ENCODE measurements around the gene E4F1. TPM values are rescaled to one million over a fixed set of nuclear protein-coding genes. Genes with fewer than 3 reads are reported as not detected.

Gene E4F1
- total RNA-seq, 4 donors from 2014 or later: 30.6 to 60.6 (median 45.2) TPM

- Histone ChIP-seq H3K4me3 (no peak overlapping the region), H3K4me1 (peaks cover 0 to 28% (median 22%) of the 10 kb centered on the region in 4 donors), H3K36me3 (peaks cover 6 to 78% (median 30%) of the 10 kb centered on the region in 3 donors), H3K27ac (no peak overlapping the region), H3K27me3 (peaks cover 0 to 17% of the 10 kb centered on the region in 2 donors), H3K9me3 (no peaks in the 10 kb centered on the region)
- TF ChIP-seq POLR2A (IDR thresholded peaks at IDR 0.05) (no peak), CTCF (IDR thresholded peaks at IDR 0.05) (no peak), EP300 (IDR thresholded peaks at IDR 0.05) (no peak)
- WGBS, 2 donors: 92 to 94% methylated on average over 40 to 46 of the region's 51 CpGs
- no peak for DNase-seq (ENCODE audit: low spot score in 2 of 2)
Observed at GRCh38 chr16:2233872-2234812, 10.8 kb downstream of the E4F1 start.

- H3K36me3 ChIP-seq: peaks cover 6 to 78% (median 24%) of the 10 kb centered on the region in 3 donors
- H3K27me3 ChIP-seq: peaks cover 0 to 17% of the 10 kb centered on the region in 2 donors
- 92 to 100% methylated on average over 2 to 8 of the region's 18 CpGs for whole genome bisulfite sequencing, 2 donors
- no peaks in the 10 kb centered on the region for H3K9me3 ChIP-seq
- TF ChIP-seq EP300 (IDR thresholded peaks at IDR 0.05) (no peak), POLR2A (IDR thresholded peaks at IDR 0.05) (no peak), CTCF (IDR thresholded peaks at IDR 0.05) (no peak)
- no peak for DNase-seq (ENCODE audit: low spot score in 2 of 2)
- no peak overlapping the region for H3K4me3 ChIP-seq
- no peak overlapping the region for H3K27ac ChIP-seq
- H3K4me1 ChIP-seq: peaks cover 0 to 28% (median 22%) of the 10 kb centered on the region in 4 donors
Observed at GRCh38 chr16:2234813-2235170, 11.4 kb downstream of the E4F1 start.

GRCh38 chr16:2235234-2235651 is 11.9 kb downstream of the E4F1 start:
- DNase-seq (ENCODE audit: low spot score in 2 of 2): no peak
- no peak overlapping the region for H3K27ac ChIP-seq
- 85 to 91% methylated on average over 23 to 24 of the region's 28 CpGs for WGBS, 2 donors
- no peaks in the 10 kb centered on the region for H3K9me3 ChIP-seq
- H3K4me3 ChIP-seq: no peak overlapping the region
- peaks cover 6 to 76% (median 22%) of the 10 kb centered on the region in 3 donors for H3K36me3 ChIP-seq
- H3K4me1 ChIP-seq: peaks cover 0 to 28% (median 22%) of the 10 kb centered on the region in 4 donors
- TF ChIP-seq POLR2A (IDR thresholded peaks at IDR 0.05) (no peak), EP300 (IDR thresholded peaks at IDR 0.05) (no peak)
- H3K27me3 ChIP-seq: peaks cover 0 to 17% of the 10 kb centered on the region in 2 donors

GRCh38 chr16:2235695-2236336 is 12.4 kb downstream of the E4F1 start:
- 74% methylated on average over 10 of the region's 19 CpGs; no CpG with 5 or more reads in 1 of the 2 donors for WGBS, 2 donors
- no peak for TF ChIP-seq POLR2A (IDR thresholded peaks at IDR 0.05)
- TF ChIP-seq CTCF (IDR thresholded peaks at IDR 0.05): no peak
- no peak for TF ChIP-seq EP300 (IDR thresholded peaks at IDR 0.05)
- Histone ChIP-seq H3K4me1 (peaks cover 0 to 28% (median 22%) of the 10 kb centered on the region in 4 donors), H3K36me3 (peaks cover 6 to 76% (median 22%) of the 10 kb centered on the region in 3 donors), H3K27me3 (peaks cover 0 to 17% of the 10 kb centered on the region in 2 donors), H3K9me3 (no peaks in the 10 kb centered on the region), H3K27ac (peak overlapping the region in 2 of 4 donors; percentile 40 to 48), H3K4me3 (no peak overlapping the region)
- DNase-seq (ENCODE audit: low spot score in 2 of 2): no peak

GRCh38 chr16:2236337-2237101 is 13.1 kb downstream of the E4F1 start, which contains the start of gene DNASE1L2:
Gene DNASE1L2 (plus strand): TSS chr16:2236444. CDS start chr16:2236817, 373 bp downstream.
- Histone ChIP-seq H3K36me3 (peaks cover 6 to 76% (median 21%) of the 10 kb centered on the region in 3 donors), H3K4me1 (peaks cover 0 to 28% (median 22%) of the 10 kb centered on the region in 4 donors), H3K27ac (peak within 1 kb of the TSS in 2 of 4 donors; percentile 40 to 48), H3K4me3 (peak within 1 kb of the TSS in 2 of 4 donors; percentile 0 to 35), H3K27me3 (peaks cover 0 to 17% of the 10 kb centered on the region in 2 donors), H3K9me3 (no peaks in the 10 kb centered on the region)
- TF ChIP-seq EP300 (IDR thresholded peaks at IDR 0.05): peak in 1 of 2 donors; percentile 22
- TF ChIP-seq CTCF (IDR thresholded peaks at IDR 0.05): no peak
- TF ChIP-seq POLR2A (IDR thresholded peaks at IDR 0.05): no peak
- WGBS, 2 donors: 4 to 15% methylated on average over 11 to 33 of the region's 64 CpGs
- DNase-seq (ENCODE audit: low spot score in 2 of 2): no peak

Data from tibial nerve (tissue), 4 donors.